A673 (cell line): Measurements from ENCODE around the gene MYO18B.

Experiments used
- CTCF ChIP-seq: fragments of 300-800, 200-600 bp; sonication (generic); conservative IDR thresholded peaks from 2 replicates; pipeline ENCODE4 v1.5.1; 2017; ENCODE audit warnings: low read depth, mild to moderate bottlenecking, antibody characterized with exemption, low read length, moderate library complexity, mixed read lengths
- EZH2 ChIP-seq: fragments of 200-600 bp; sonication (generic); IDR thresholded peaks from 2 replicates; pipeline ENCODE4 v1.6.1; 2017; ENCODE audit warnings: borderline replicate concordance, low read depth, mild to moderate bottlenecking, mixed read lengths, antibody characterized with exemption, low read length; ENCODE audit not compliant: poor library complexity, severe bottlenecking

- TF ChIP-seq CTCF (no peak), EZH2 (no peak)
Observed at GRCh38 chr22:25959818-25960774, 218.1 kb downstream of the MYO18B start.
